ENCODE results near the gene FBLN5. TPM values are rescaled to one million over a fixed set of nuclear protein-coding genes. Genes with fewer than 3 reads are reported as not detected.

The FBLN5 gene
- total RNA-seq, 4 donors from 2014 or later = 20.3 to 44.3 (median 37.2) TPM

DNA sequence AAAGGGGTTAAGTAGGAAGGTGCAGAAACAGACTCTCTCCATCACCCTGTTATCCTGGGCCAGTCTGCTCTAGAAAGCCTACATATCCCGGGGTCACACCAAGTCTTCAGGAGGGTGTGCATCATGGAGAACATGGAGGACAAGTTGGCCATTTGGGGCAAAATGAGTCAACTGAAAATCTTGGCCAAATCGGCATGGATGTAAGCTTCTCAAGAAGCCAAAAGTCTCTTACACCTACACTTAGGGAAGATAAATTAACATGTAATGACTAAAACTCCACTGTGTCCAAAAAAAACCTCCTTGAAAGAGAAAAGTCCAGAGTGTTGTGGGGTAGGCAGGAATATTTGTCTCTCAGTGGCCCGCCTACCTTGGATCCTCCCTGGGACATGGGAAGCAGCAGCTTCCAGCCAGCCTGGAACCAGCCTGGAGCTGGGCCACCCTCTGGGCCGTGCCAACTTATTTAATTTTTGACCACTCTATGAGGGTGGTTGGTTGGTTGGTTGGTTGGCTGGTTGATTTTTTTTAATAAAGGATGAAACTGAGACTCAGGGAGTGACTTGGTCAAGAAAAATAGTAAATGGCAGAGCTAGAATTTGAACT is 62.3 kb downstream of the FBLN5 start:
- H3K27me3 ChIP-seq = no peaks in the 10 kb centered on the region
- H3K9me3 ChIP-seq = no peaks in the 10 kb centered on the region
- DNase-seq (ENCODE audit: low spot score in 2 of 2) = no peak
- H3K4me1 ChIP-seq = peaks cover 41% of the 10 kb centered on the region
- no peaks in the 10 kb centered on the region for H3K36me3 ChIP-seq
- no peak for TF ChIP-seq POLR2A (IDR thresholded peaks at IDR 0.05)
- TF ChIP-seq EP300 (IDR thresholded peaks at IDR 0.05) = no peak
- TF ChIP-seq, protein P1, sequence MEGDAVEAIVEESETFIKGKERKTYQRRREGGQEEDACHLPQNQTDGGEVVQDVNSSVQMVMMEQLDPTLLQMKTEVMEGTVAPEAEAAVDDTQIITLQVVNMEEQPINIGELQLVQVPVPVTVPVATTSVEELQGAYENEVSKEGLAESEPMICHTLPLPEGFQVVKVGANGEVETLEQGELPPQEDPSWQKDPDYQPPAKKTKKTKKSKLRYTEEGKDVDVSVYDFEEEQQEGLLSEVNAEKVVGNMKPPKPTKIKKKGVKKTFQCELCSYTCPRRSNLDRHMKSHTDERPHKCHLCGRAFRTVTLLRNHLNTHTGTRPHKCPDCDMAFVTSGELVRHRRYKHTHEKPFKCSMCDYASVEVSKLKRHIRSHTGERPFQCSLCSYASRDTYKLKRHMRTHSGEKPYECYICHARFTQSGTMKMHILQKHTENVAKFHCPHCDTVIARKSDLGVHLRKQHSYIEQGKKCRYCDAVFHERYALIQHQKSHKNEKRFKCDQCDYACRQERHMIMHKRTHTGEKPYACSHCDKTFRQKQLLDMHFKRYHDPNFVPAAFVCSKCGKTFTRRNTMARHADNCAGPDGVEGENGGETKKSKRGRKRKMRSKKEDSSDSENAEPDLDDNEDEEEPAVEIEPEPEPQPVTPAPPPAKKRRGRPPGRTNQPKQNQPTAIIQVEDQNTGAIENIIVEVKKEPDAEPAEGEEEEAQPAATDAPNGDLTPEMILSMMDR (IDR thresholded peaks at IDR 0.05) = no peak
- TF ChIP-seq POLR2AphosphoS5 (IDR thresholded peaks at IDR 0.05) = no peak
- 85% methylated on average over 4 of the region's 4 CpGs for WGBS
- peak overlapping the region; percentile 79 for H3K27ac ChIP-seq
- no peak overlapping the region for H3K4me3 ChIP-seq

DNA sequence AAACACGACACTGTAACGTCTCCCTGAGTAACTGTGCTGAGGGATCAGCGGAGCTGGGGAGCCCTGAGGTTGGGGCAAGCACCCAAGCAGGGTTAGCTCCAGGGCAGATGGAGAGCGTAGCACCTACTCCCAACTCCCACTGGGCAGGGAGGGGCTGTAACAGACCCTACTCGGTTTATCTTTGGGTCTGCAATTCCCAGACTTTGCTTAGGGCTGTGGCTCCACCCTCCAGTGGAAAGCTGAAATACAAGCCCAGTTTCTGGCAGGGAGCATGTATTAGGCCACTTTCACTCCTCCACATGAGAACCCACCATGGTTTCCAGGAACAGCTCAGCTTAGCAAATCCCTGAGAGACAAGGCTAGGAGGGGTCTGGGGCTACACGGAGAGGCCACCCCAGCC is 62.8 kb downstream of the FBLN5 start:
- TF ChIP-seq POLR2A (IDR thresholded peaks at IDR 0.05) (no peak), POLR2AphosphoS5 (IDR thresholded peaks at IDR 0.05) (no peak), EP300 (IDR thresholded peaks at IDR 0.05) (no peak)
- TF ChIP-seq, protein P1 (IDR thresholded peaks at IDR 0.05) = no peak
- Histone ChIP-seq H3K36me3 (no peaks in the 10 kb centered on the region), H3K9me3 (no peaks in the 10 kb centered on the region), H3K27me3 (no peaks in the 10 kb centered on the region), H3K27ac (peak overlapping the region; percentile 79), H3K4me1 (peaks cover 35% of the 10 kb centered on the region), H3K4me3 (no peak overlapping the region)
- no peak for DNase-seq (ENCODE audit: low spot score in 2 of 2)
- 63% methylated on average over 6 of the region's 6 CpGs for WGBS

DNA sequence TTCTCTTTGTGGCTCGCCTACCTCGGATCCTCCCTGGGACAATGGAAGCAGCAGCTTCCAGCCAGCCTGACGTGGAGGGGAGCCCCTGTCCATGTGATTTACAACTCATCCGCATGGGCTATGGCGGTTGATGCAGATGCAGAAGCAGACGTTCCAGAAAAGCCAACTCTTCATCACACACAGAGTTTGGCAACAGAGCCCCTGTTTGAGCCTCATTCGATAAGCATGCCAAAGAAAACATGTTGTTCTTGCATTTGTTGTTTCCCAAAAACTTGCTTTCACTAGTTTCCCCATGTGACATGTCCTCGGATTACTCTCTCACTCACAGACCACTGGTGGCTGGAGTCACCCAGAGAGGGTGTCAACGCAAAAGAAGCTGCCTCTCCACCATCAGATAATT is 63.7 kb downstream of the FBLN5 start:
- H3K27ac ChIP-seq = peak overlapping the region; percentile 79
- peak; percentile 85 to 88 for DNase-seq (ENCODE audit: low spot score in 2 of 2)

DNA sequence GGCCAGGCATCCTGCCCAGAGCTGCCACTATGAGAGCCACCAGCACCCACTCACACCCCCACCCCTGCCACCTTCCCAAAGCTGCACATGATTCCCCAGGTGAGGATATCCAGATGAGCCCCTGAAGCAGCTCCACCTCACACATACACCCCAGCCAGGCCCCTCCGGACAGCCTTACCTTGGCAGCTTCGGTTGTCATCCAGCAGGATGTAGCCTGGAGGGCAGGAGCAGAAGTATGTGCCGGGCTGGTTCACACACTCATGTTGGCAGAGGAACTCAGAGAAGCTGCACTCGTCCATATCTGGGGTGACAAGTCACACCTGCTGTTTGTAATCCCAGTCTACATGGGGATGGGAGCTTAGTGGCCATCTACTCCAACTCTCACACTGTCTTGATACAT is 64.7 kb downstream of the FBLN5 start:
- Histone ChIP-seq H3K4me1 (peaks cover 27% of the 10 kb centered on the region), H3K9me3 (no peaks in the 10 kb centered on the region), H3K27me3 (no peaks in the 10 kb centered on the region), H3K4me3 (no peak overlapping the region), H3K27ac (no peak overlapping the region), H3K36me3 (no peaks in the 10 kb centered on the region)
- WGBS = no CpG with 5 or more reads among the region's 4 CpGs
- DNase-seq (ENCODE audit: low spot score in 2 of 2) = no peak
- TF ChIP-seq EP300 (IDR thresholded peaks at IDR 0.05) (no peak), POLR2A (IDR thresholded peaks at IDR 0.05) (no peak), POLR2AphosphoS5 (IDR thresholded peaks at IDR 0.05) (no peak)
- TF ChIP-seq, protein P1 (IDR thresholded peaks at IDR 0.05) = no peak

More for the DNA sequence above, 63.7 kb downstream of the FBLN5 start:
- peaks cover 27% of the 10 kb centered on the region for H3K4me1 ChIP-seq
- WGBS = 52% methylated on average over 9 of the region's 9 CpGs
- no peaks in the 10 kb centered on the region for H3K36me3 ChIP-seq
- no peaks in the 10 kb centered on the region for H3K27me3 ChIP-seq
- no peak overlapping the region for H3K4me3 ChIP-seq
- no peaks in the 10 kb centered on the region for H3K9me3 ChIP-seq
- TF ChIP-seq EP300 (IDR thresholded peaks at IDR 0.05) = no peak
- peak in 2 of 3 donors; percentile 76 to 79 for TF ChIP-seq POLR2AphosphoS5 (IDR thresholded peaks at IDR 0.05)

DNA sequence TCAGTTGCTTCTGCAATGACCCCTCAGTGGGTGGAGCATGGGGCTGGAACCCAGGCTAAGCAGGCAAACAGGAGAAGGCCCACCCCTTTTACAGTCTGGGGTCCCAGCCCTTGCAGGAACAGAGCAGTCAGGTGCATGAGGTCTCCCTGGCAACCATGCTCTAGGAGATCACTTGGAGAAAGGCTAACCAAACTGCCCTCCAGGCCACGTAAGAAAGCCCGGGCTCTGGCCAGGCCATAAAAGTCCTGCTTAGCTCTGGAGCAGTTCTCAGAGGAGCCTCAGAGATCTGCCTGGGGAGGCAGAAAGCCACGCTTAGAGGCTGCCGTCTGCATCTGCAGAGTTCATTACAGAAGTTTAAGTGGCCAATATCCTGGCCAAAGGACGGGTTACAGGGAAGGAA is 65.1 kb downstream of the FBLN5 start:
- Histone ChIP-seq H3K27me3 (no peaks in the 10 kb centered on the region), H3K4me3 (no peak overlapping the region), H3K4me1 (peaks cover 27% of the 10 kb centered on the region), H3K9me3 (no peaks in the 10 kb centered on the region), H3K27ac (no peak overlapping the region), H3K36me3 (peaks cover under 1% of the 10 kb centered on the region)
- TF ChIP-seq EP300 (IDR thresholded peaks at IDR 0.05) (no peak), POLR2A (IDR thresholded peaks at IDR 0.05) (no peak), POLR2AphosphoS5 (IDR thresholded peaks at IDR 0.05) (no peak)
- TF ChIP-seq, protein P1 (IDR thresholded peaks at IDR 0.05) = no peak
- no CpG with 5 or more reads among the region's 5 CpGs for WGBS
- no peak for DNase-seq (ENCODE audit: low spot score in 2 of 2)

DNA sequence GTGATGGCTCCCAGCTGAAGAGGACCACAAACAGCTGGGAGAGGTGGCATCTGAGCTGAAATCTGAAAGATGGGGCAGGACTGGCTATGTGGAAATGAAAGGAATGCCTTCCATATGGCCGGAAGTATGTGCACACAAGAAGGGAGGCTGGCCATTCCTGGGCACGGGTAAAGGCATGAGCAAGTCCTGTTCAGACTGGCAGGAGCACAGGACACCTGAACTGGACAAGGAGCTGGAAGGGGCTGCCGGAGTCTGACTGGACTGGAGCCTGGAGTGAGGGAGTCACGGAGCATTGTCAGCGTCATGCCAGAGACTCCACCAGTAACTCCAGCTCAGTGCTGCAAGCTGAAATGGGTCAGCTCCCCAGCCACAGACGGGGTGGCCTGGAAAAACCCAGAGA is 68.3 kb downstream of the FBLN5 start:
- Histone ChIP-seq H3K4me3 (no peak overlapping the region), H3K27me3 (no peaks in the 10 kb centered on the region), H3K9me3 (no peaks in the 10 kb centered on the region), H3K27ac (no peak overlapping the region), H3K4me1 (peaks cover 14% of the 10 kb centered on the region), H3K36me3 (peaks cover 18% of the 10 kb centered on the region)
- TF ChIP-seq POLR2AphosphoS5 (IDR thresholded peaks at IDR 0.05) (no peak), EP300 (IDR thresholded peaks at IDR 0.05) (no peak), POLR2A (IDR thresholded peaks at IDR 0.05) (no peak)
- TF ChIP-seq, protein P1 (IDR thresholded peaks at IDR 0.05) = no peak
- DNase-seq (ENCODE audit: low spot score in 2 of 2) = no peak
- WGBS = 77% methylated on average over 6 of the region's 6 CpGs
